OCI-LY1 (cell line): ENCODE data around the gene TRPM1.

Experiments
- H2AFZ ChIP-seq: fragments of 200-600 bp; sonication (generic), shearing (Covaris generic); 2 replicates; pipeline ENCODE4 v1.6.0; 2014; ENCODE audit warnings: antibody characterized with exemption, mild to moderate bottlenecking, low read length
- H3F3A ChIP-seq: fragments of 200-600 bp; sonication (generic), shearing (Covaris generic); 2 replicates; pipeline ENCODE4 v1.6.0; 2014; ENCODE audit warnings: mild to moderate bottlenecking, antibody characterized with exemption, low read length, moderate library complexity; ENCODE audit not compliant: insufficient read depth
- H3K27ac ChIP-seq: fragments of 200-600 bp; sonication (generic); 2 replicates; pipeline ENCODE4 v1.5.1; 2014; ENCODE audit warnings: low read length, mixed run types, mild to moderate bottlenecking, low read depth; ENCODE audit not compliant: poor library complexity, severe bottlenecking
- H3K27me3 ChIP-seq: fragments of 200-600 bp; sonication (generic); 2 replicates; pipeline ENCODE4 v1.6.0; 2014; ENCODE audit warnings: antibody characterized with exemption, mild to moderate bottlenecking, low read length, moderate library complexity; ENCODE audit not compliant: insufficient read depth
- H3K36me3 ChIP-seq: fragments of 200-600 bp; sonication (generic); 2 replicates; pipeline ENCODE4 v1.6.1; 2014; ENCODE audit warnings: mild to moderate bottlenecking, antibody characterized with exemption, low read length, moderate library complexity, mixed read lengths; ENCODE audit not compliant: insufficient read depth
- H3K4me1 ChIP-seq: fragments of 200-600 bp; sonication (generic); 2 replicates; pipeline ENCODE4 v1.5.1; 2014; ENCODE audit warnings: mild to moderate bottlenecking, low read length, moderate library complexity; ENCODE audit not compliant: insufficient read depth, severe bottlenecking
- H3K4me2 ChIP-seq: fragments of 200-600 bp; sonication (generic), shearing (Covaris generic); 2 replicates; pipeline ENCODE4 v1.6.1; 2014; ENCODE audit warnings: low read length
- H3K4me3 ChIP-seq: fragments of 200-600 bp; sonication (generic); 2 replicates; pipeline ENCODE4 v1.5.1; 2014; ENCODE audit warnings: low read length, low read depth, mild to moderate bottlenecking, mixed read lengths; ENCODE audit not compliant: poor library complexity, severe bottlenecking
- H3K79me2 ChIP-seq: fragments of 200-600 bp; shearing (Covaris generic); 2 replicates; pipeline ENCODE4 v1.6.1; 2016; ENCODE audit warnings: mixed run types, low read length, mixed read lengths; ENCODE audit not compliant: insufficient read depth
- H3K9ac ChIP-seq: fragments of 200-600 bp; sonication (generic), shearing (Covaris generic); 2 replicates; pipeline ENCODE4 v1.6.1; 2014; ENCODE audit warnings: mild to moderate bottlenecking, low read length, mixed read lengths
- H3K9me2 ChIP-seq: fragments of 200-600 bp; sonication (generic), shearing (Covaris generic); 2 replicates; pipeline ENCODE4 v1.6.1; 2014; ENCODE audit warnings: low read depth, mild to moderate bottlenecking, low read length, mixed read lengths
- H3K9me3 ChIP-seq: fragments of 200-600 bp; shearing (Covaris generic); 2 replicates; pipeline ENCODE4 v1.6.1; 2014; ENCODE audit warnings: low read length, mixed read lengths
- H4K20me1 ChIP-seq: fragments of 200-600 bp; sonication (generic), shearing (Covaris generic); 2 replicates; pipeline ENCODE4 v1.6.0; 2016; ENCODE audit warnings: mild to moderate bottlenecking, low read length; ENCODE audit not compliant: insufficient read depth
- EZH2 ChIP-seq: fragments of 200-600 bp; sonication (generic), shearing (Covaris generic); IDR thresholded peaks from 2 replicates; pipeline ENCODE4 v1.8.0; 2017; ENCODE audit warnings: borderline replicate concordance, mixed run types, mild to moderate bottlenecking, antibody characterized with exemption, low read length, moderate library complexity, mixed read lengths
- TF ChIP-seq, protein P1 (sequence below): fragments of 200-600 bp; sonication (generic), shearing (Covaris generic); IDR thresholded peaks from 2 replicates; pipeline ENCODE4 v1.5.1; 2017; ENCODE audit warnings: mild to moderate bottlenecking, antibody characterized with exemption, low read length, moderate library complexity, mixed read lengths

TRPM1 gene

DNA sequence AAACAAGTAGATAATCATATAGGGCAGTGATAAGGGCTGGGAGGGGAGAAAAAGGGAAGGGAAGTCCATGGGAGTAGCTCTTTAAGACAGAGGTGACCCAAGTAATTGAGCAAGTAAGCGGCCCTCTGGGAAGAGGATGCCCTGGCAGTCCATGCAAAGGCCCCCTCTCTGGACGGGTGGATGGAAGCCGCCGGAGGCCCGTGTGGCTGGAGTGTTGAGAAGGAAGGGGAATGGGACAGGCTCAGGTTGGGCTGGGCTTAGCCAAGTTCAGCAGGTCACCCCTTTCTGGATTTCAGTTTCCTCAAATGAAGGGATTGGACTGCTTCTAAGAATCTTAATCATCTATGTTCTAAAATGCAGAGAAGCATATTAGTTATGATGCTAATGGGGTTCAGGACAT is 32.4 kb upstream of the TRPM1 start:
- no peak overlapping the region for H2AFZ ChIP-seq
- H3K27ac ChIP-seq, result no peak overlapping the region
- no peaks in the 10 kb centered on the region for H3K36me3 ChIP-seq
- no peaks in the 10 kb centered on the region for H3K4me1 ChIP-seq
- no peaks in the 10 kb centered on the region for H3K27me3 ChIP-seq
- H3K79me2 ChIP-seq, result no peaks in the 10 kb centered on the region
- TF ChIP-seq, protein P1, sequence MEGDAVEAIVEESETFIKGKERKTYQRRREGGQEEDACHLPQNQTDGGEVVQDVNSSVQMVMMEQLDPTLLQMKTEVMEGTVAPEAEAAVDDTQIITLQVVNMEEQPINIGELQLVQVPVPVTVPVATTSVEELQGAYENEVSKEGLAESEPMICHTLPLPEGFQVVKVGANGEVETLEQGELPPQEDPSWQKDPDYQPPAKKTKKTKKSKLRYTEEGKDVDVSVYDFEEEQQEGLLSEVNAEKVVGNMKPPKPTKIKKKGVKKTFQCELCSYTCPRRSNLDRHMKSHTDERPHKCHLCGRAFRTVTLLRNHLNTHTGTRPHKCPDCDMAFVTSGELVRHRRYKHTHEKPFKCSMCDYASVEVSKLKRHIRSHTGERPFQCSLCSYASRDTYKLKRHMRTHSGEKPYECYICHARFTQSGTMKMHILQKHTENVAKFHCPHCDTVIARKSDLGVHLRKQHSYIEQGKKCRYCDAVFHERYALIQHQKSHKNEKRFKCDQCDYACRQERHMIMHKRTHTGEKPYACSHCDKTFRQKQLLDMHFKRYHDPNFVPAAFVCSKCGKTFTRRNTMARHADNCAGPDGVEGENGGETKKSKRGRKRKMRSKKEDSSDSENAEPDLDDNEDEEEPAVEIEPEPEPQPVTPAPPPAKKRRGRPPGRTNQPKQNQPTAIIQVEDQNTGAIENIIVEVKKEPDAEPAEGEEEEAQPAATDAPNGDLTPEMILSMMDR, result no peak
- TF ChIP-seq EZH2, result no peak
- no peaks in the 10 kb centered on the region for H3K9me3 ChIP-seq
- no peaks in the 10 kb centered on the region for H3F3A ChIP-seq
- H3K4me2 ChIP-seq, result no peak overlapping the region
- no peak overlapping the region for H3K9ac ChIP-seq
- no peak overlapping the region for H3K4me3 ChIP-seq
- H3K9me2 ChIP-seq, result no peaks in the 10 kb centered on the region
- H4K20me1 ChIP-seq, result no peaks in the 10 kb centered on the region

DNA sequence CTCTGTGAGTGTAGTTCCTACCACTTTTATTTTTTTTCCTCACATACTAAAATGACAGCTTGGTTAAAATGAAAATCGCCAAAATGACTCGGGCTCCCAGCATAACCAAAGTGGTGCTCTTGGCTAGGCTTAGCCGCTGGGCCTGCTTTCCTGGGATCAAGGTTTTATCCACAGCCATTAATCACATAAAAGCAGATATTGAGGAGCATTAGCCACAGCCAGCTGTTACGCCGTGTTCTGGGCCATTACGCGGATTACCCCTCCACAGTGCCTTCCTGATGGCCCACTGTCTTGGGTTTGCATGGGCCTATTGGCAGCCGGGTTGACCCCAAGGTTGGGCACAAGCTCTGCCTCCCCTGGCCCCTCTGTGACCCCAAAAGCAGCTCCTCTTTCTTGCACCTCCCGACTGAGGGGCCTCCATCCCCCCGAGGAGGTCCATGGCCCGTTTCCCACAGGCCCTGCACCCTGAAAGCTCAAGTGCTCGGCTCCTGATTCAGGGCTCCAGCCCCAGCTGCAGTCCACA is 30.4 kb upstream of the TRPM1 start:
- H3K27me3 ChIP-seq, result no peaks in the 10 kb centered on the region
- H3K79me2 ChIP-seq, result no peaks in the 10 kb centered on the region
- no peaks in the 10 kb centered on the region for H3F3A ChIP-seq
- no peaks in the 10 kb centered on the region for H3K9me2 ChIP-seq
- H3K4me1 ChIP-seq, result no peaks in the 10 kb centered on the region
- no peak overlapping the region for H3K9ac ChIP-seq
- no peak overlapping the region for H2AFZ ChIP-seq
- no peak overlapping the region for H3K4me3 ChIP-seq
- no peaks in the 10 kb centered on the region for H4K20me1 ChIP-seq
- TF ChIP-seq, protein P1, result no peak
- no peak for TF ChIP-seq EZH2
- no peak overlapping the region for H3K4me2 ChIP-seq
- H3K9me3 ChIP-seq, result no peaks in the 10 kb centered on the region
- no peak overlapping the region for H3K27ac ChIP-seq
- no peaks in the 10 kb centered on the region for H3K36me3 ChIP-seq

DNA sequence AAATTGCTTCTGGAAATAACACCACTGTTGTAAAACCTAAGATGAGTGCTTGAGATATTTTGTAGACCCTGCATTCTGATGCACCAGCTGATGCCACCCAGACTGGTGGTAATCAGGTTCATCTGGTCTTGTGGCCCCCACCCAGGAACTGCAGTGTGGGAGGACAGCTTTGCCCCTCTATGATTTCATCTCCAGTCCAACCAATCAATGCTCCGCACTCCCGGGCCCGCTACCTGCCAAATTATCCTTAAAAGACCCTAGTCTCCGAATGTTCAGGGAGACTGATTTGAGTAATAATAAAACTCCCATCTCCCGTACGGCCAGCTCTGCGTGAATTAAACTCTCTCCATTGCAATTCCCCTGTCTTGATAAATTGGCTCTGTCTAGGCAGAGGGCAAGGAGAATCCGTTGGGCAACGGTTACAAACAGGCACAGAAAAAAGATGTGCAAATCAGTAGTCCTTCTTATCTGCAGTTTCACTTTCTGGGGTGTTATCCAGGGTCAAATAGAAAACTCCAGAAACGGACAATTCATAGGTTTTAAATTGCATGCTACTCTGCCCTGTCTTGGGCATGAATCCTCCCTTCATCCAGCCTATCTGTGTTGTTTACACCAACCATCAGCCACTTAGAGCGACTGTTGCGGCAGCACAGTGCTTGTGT is 29.2 kb upstream of the TRPM1 start:
- no peaks in the 10 kb centered on the region for H4K20me1 ChIP-seq
- H3K4me3 ChIP-seq, result no peak overlapping the region
- no peaks in the 10 kb centered on the region for H3K9me2 ChIP-seq
- no peaks in the 10 kb centered on the region for H3K9me3 ChIP-seq
- H3K27me3 ChIP-seq, result no peaks in the 10 kb centered on the region
- H2AFZ ChIP-seq, result no peak overlapping the region
- no peak overlapping the region for H3K27ac ChIP-seq
- H3K4me2 ChIP-seq, result no peak overlapping the region
- H3K9ac ChIP-seq, result no peak overlapping the region
- no peaks in the 10 kb centered on the region for H3K4me1 ChIP-seq
- TF ChIP-seq, protein P1, result no peak
- no peak for TF ChIP-seq EZH2
- no peaks in the 10 kb centered on the region for H3K36me3 ChIP-seq
- no peaks in the 10 kb centered on the region for H3K79me2 ChIP-seq
- H3F3A ChIP-seq, result no peaks in the 10 kb centered on the region
